ENCODE results near the gene FAM200A. TPM values are rescaled to one million over a fixed set of nuclear protein-coding genes. Genes with fewer than 3 reads are reported as not detected.

The FAM200A gene
- total RNA-seq, 2 experiments from 2014 or later: 1.5 to 1.8 TPM

GRCh38 chr7:99558306-99559174 lies 6.6 kb upstream of the FAM200A start, which contains the start of gene ZNF655:
ZNF655 (plus strand) TSS chr7:99558642; CDS start chr7:99560560, 1,918 bp downstream.
- no peaks in the 10 kb centered on the region for H3K27me3 Mint-ChIP-seq
- Histone ChIP-seq H3K4me3 (ENCODE audit: low read length) (peak within 1 kb of the TSS; percentile 98), H3K36me3 (ENCODE audit: insufficient read depth, low read length) (peaks cover 60% of the 10 kb centered on the region), H3K4me1 (ENCODE audit: insufficient read depth, low read length) (peaks cover 45% of the 10 kb centered on the region), H3K9me3 (ENCODE audit: control insufficient read depth in 1 of 2, insufficient read depth in 1 of 2, low read length in 2 of 2) (no peaks in the 10 kb centered on the region), H3K27ac (ENCODE audit: low read depth in 1 of 2, low read length in 2 of 2) (peak within 1 kb of the TSS; percentile 95 to 96), H3K27me3 (ENCODE audit: control insufficient read depth in 1 of 2, insufficient read depth in 2 of 2, low read length in 2 of 2) (no peaks in the 10 kb centered on the region)
- H3K9me3 Mint-ChIP-seq: no peaks in the 10 kb centered on the region
- ChIA-PET POLR2A (interaction anchor here (0.6 to 3.9 kb wide), 36 partner anchors 8 to 1316 kb away, joined by 3 to 99 read pairs (median 5); partner anchors contain the start of genes ATP5MF, BUD31, CPSF4 and FBXO24), CTCF (interaction anchor here (1.3 kb wide), 1 partner anchor 58 kb away, joined by 3 read pairs; the partner anchor contains the start of gene ZSCAN25)
- peaks cover 58% of the 10 kb centered on the region for H3K4me1 Mint-ChIP-seq (ENCODE audit: low read depth)
- peak within 1 kb of the TSS; percentile 93 for H3K4me3 Mint-ChIP-seq
- DNase-seq: peak; percentile 83 to 96 (median 88)
- peak; percentile 79 for ATAC-seq (ENCODE audit: poor library complexity)
- peaks cover 72% of the 10 kb centered on the region for H3K36me3 Mint-ChIP-seq (ENCODE audit: low read depth)
- intact Hi-C loops (cut with DNase I, micrococcal nuclease): loop anchor here (2.0 to 10.0 kb wide), 5 partner anchors 54 to 439 kb away; partner anchors contain the start of genes ARPC1A (in 1 of the 2), ZKSCAN5 (in 1 of the 2) and ZSCAN25 (in 1 of the 2)
- TF ChIP-seq CTCF (IDR thresholded peaks at IDR 0.05): no peak
- peak within 1 kb of the TSS; percentile 95 for H3K27ac Mint-ChIP-seq

GRCh38 chr7:99557940-99558305 lies 6.0 kb upstream of the FAM200A start:
- DNase-seq: no peak
- Histone ChIP-seq H3K27ac (ENCODE audit: low read depth in 1 of 2, low read length in 2 of 2) (peak overlapping the region; percentile 95 to 96), H3K36me3 (ENCODE audit: insufficient read depth, low read length) (peaks cover 60% of the 10 kb centered on the region), H3K4me1 (ENCODE audit: insufficient read depth, low read length) (peaks cover 45% of the 10 kb centered on the region), H3K9me3 (ENCODE audit: control insufficient read depth in 1 of 2, insufficient read depth in 1 of 2, low read length in 2 of 2) (no peaks in the 10 kb centered on the region), H3K27me3 (ENCODE audit: control insufficient read depth in 1 of 2, insufficient read depth in 2 of 2, low read length in 2 of 2) (no peaks in the 10 kb centered on the region), H3K4me3 (ENCODE audit: low read length) (peak overlapping the region; percentile 98)
- Mint-ChIP-seq H3K4me1 (ENCODE audit: low read depth) (peaks cover 64% of the 10 kb centered on the region), H3K27me3 (no peaks in the 10 kb centered on the region), H3K9me3 (no peaks in the 10 kb centered on the region), H3K4me3 (peak overlapping the region; percentile 93), H3K36me3 (ENCODE audit: low read depth) (peaks cover 74% of the 10 kb centered on the region), H3K27ac (peak overlapping the region; percentile 95)
- no peak for TF ChIP-seq CTCF (IDR thresholded peaks at IDR 0.05)
- ATAC-seq (ENCODE audit: poor library complexity): peak; percentile 75
- intact Hi-C loops (cut with DNase I, micrococcal nuclease): loop anchor here (2.0 to 10.0 kb wide), 5 partner anchors 53 to 439 kb away; partner anchors contain the start of genes ARPC1A (in 1 of the 2), ZKSCAN5 (in 1 of the 2) and ZSCAN25 (in 1 of the 2)
- ChIA-PET POLR2A (interaction anchor here (0.6 to 3.9 kb wide), 32 partner anchors 9 to 1317 kb away, joined by 3 to 99 read pairs (median 6); partner anchors contain the start of genes ATP5MF, BUD31, CPSF4 and FBXO24), CTCF (no interaction called here)

- DNase-seq: peak in 1 of 14 experiments; percentile 19
Observed at GRCh38 chr7:99557196-99557607, 5.3 kb upstream of the FAM200A start.

More at GRCh38 chr7:99557196-99557607, 5.3 kb upstream of the FAM200A start:
- peak overlapping the region; percentile 95 to 96 for H3K27ac ChIP-seq (ENCODE audit: low read depth in 1 of 2, low read length in 2 of 2)
- Mint-ChIP-seq H3K4me1 (ENCODE audit: low read depth) (peaks cover 64% of the 10 kb centered on the region), H3K27me3 (no peaks in the 10 kb centered on the region), H3K36me3 (ENCODE audit: low read depth) (peaks cover 70% of the 10 kb centered on the region), H3K9me3 (no peaks in the 10 kb centered on the region), H3K4me3 (peak overlapping the region; percentile 93), H3K27ac (peak overlapping the region; percentile 95)
- H3K9me3 ChIP-seq (ENCODE audit: control insufficient read depth in 1 of 2, insufficient read depth in 1 of 2, low read length in 2 of 2): no peaks in the 10 kb centered on the region
- TF ChIP-seq CTCF (IDR thresholded peaks at IDR 0.05): no peak
- ChIA-PET CTCF (no interaction called here), POLR2A (interaction anchor here (0.6 to 3.9 kb wide), 14 partner anchors 14 to 1318 kb away, joined by 3 to 99 read pairs (median 10); partner anchors contain the start of genes ATP5MF, BUD31, MEPCE and PDAP1)
- peak overlapping the region; percentile 98 for H3K4me3 ChIP-seq (ENCODE audit: low read length)
- no peak for ATAC-seq (ENCODE audit: poor library complexity)
- peaks cover 53% of the 10 kb centered on the region for H3K36me3 ChIP-seq (ENCODE audit: insufficient read depth, low read length)
- intact Hi-C loops (cut with DNase I, micrococcal nuclease): loop anchor here (5.0 to 10.0 kb wide), 3 partner anchors 60 to 440 kb away; partner anchors contain the start of genes ARPC1A (in 1 of the 2) and ZSCAN25 (in 1 of the 2)
- H3K27me3 ChIP-seq (ENCODE audit: control insufficient read depth in 1 of 2, insufficient read depth in 2 of 2, low read length in 2 of 2): no peaks in the 10 kb centered on the region
- peaks cover 50% of the 10 kb centered on the region for H3K4me1 ChIP-seq (ENCODE audit: insufficient read depth, low read length)

All from CD4-positive, alpha-beta T cell (primary cell).